Measurements from ENCODE around the gene CDK8. TPM values are rescaled to one million over a fixed set of nuclear protein-coding genes. Genes with fewer than 3 reads are reported as not detected.

Gene CDK8
- total RNA-seq, 4 donors from 2014 or later, result 6.7 to 17.9 (median 15.4) TPM

- TF ChIP-seq CTCF (IDR thresholded peaks at IDR 0.05) (no peak), POLR2A (IDR thresholded peaks at IDR 0.05) (no peak)
- Histone ChIP-seq H3K9me3 (no peaks in the 10 kb centered on the region), H3K27me3 (no peaks in the 10 kb centered on the region), H3K36me3 (no peaks in the 10 kb centered on the region), H3K4me3 (no peak overlapping the region), H3K4me1 (peaks cover 0 to 11% of the 10 kb centered on the region in 2 donors), H3K27ac (peak overlapping the region; percentile 87 to 94)
- intact Hi-C loops (cut with DNase I; ENCODE audit: low total_unique reads), result no loop called here
- peak in 1 of 2 donors; percentile 27 for DNase-seq
These were observed 170.3 kb downstream of the CDK8 start for GRCh38 chr13:26424181-26424580.

DNA sequence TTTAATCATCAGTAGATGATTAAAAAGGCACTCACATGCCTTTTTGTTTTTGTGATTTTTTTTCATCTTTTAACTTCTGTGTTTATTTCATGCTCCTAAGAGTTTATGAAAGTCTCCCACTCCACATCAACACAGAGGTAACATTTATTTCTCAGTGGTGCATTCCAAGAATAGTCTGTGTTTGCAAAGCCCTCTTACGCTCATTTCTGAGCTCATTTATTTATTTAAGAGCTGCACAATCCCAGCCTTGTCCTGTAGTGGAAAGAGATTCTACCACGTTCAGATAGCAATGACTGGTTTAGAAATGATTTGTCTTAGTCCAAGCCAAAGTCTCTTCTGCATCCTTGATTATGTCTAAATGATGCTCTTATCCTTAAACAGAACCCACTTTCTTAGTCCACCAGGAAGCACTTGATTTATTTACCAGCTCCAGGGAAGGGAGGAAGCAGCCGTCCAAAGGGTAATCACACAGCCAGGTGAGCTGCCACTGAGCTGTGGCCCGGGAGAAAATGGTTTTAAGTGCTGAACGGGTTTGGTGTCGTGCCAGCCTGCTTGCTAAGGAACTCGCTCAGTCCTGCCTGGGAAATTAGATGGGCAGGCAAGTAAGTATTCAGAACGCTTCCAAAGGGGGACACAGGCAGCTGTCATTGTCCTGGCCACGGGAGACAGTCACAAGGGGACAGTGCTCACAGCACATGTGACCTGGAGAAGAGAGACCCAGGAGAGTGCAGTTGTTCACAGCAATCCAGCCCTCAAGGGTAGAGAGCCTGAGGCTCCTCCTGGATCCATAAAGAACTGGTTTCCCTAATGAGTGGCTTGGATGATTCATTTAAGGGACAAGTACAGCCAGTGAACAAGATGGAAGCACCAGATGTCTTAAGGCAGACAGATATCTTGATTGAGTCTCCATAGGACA, 171.8 kb downstream of the CDK8 start:
- peak in 1 of 2 donors; percentile 29 for DNase-seq
- H3K27ac ChIP-seq, result peak overlapping the region; percentile 87 to 94
- no peaks in the 10 kb centered on the region for H3K27me3 ChIP-seq
- H3K9me3 ChIP-seq, result no peaks in the 10 kb centered on the region
- H3K36me3 ChIP-seq, result no peaks in the 10 kb centered on the region
- TF ChIP-seq POLR2A (IDR thresholded peaks at IDR 0.05) (no peak), CTCF (IDR thresholded peaks at IDR 0.05) (no peak)
- intact Hi-C loops (cut with DNase I; ENCODE audit: low total_unique reads), result no loop called here
- H3K4me1 ChIP-seq, result peaks cover 0 to 11% of the 10 kb centered on the region in 2 donors
- H3K4me3 ChIP-seq, result no peak overlapping the region

DNA sequence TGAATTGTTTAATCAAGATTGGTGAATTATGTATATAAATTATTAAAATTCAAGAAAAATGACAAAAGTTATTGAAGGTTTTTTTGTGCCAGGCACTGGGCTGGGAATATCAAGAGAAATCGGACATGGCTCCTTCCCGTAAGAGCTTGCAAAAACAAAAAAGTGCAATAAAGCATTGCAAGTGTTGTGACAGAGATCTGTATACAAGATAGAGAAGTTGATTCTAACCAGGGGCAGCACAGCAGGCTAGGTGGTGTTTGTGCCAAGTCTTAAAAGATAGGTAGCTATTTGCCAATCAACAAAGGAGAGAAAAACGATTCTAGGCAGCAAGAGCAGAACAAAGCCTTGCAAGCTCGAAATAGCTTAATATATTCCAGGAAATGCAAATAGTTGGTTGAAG, 179.8 kb downstream of the CDK8 start:
- DNase-seq, result no peak
- Histone ChIP-seq H3K4me1 (no peaks in the 10 kb centered on the region), H3K27ac (no peak overlapping the region), H3K9me3 (no peaks in the 10 kb centered on the region), H3K4me3 (no peak overlapping the region), H3K36me3 (no peaks in the 10 kb centered on the region), H3K27me3 (no peaks in the 10 kb centered on the region)
- TF ChIP-seq CTCF (IDR thresholded peaks at IDR 0.05), result no peak
- no peak for TF ChIP-seq POLR2A (IDR thresholded peaks at IDR 0.05)
- intact Hi-C loops (cut with DNase I; ENCODE audit: low total_unique reads), result no loop called here

DNA sequence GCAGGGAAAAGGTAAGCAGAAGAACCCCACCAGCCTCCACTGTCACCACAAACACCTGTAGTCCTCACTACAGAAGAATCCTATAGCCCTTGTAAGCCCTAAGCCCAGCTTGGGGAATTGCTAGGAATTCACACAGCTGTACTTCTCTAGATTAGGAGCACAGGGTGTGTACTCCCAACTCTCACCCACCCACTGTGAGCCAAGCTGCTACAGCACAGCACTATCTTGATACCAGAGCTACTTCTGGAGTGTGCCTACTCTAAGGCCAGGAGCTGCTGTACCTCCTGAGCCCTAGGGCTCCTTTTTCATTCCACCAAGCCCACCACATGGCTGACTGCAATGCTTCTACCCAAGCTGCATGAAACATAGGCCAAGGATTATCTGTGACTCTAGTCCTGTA, 181.2 kb downstream of the CDK8 start:
- intact Hi-C loops (cut with DNase I; ENCODE audit: low total_unique reads), result no loop called here
- H3K27me3 ChIP-seq, result no peaks in the 10 kb centered on the region
- H3K36me3 ChIP-seq, result no peaks in the 10 kb centered on the region
- no peaks in the 10 kb centered on the region for H3K9me3 ChIP-seq
- TF ChIP-seq POLR2A (IDR thresholded peaks at IDR 0.05) (no peak), CTCF (IDR thresholded peaks at IDR 0.05) (no peak)
- DNase-seq, result no peak
- no peak overlapping the region for H3K4me3 ChIP-seq
- H3K27ac ChIP-seq, result no peak overlapping the region
- no peaks in the 10 kb centered on the region for H3K4me1 ChIP-seq

DNA sequence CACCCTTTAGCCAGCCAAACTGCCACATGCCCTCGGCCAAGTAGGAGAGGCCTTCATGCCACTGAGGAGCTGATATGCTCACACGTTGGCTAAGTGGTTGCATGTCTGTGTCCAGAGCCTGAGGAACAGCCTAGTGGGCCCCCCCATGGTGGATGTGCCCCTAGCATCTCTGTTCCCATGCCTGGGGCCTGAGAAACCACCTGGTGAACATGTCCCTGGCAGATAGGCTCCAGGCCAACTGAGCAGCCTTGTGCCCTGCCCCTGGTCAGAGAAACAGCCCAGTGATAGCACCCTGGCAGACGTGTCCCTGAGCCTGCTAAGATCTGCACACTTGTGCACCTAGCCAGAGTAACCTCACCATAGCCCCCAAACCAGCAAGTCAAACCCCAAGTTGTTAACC, 181.7 kb downstream of the CDK8 start:
- Histone ChIP-seq H3K9me3 (no peaks in the 10 kb centered on the region), H3K27me3 (no peaks in the 10 kb centered on the region), H3K27ac (no peak overlapping the region), H3K36me3 (no peaks in the 10 kb centered on the region), H3K4me1 (no peaks in the 10 kb centered on the region), H3K4me3 (no peak overlapping the region)
- DNase-seq, result no peak
- intact Hi-C loops (cut with DNase I; ENCODE audit: low total_unique reads), result no loop called here
- no peak for TF ChIP-seq CTCF (IDR thresholded peaks at IDR 0.05)
- no peak for TF ChIP-seq POLR2A (IDR thresholded peaks at IDR 0.05)
